ENCODE measurements around the gene SLC43A2. TPM values are rescaled to one million over a fixed set of nuclear protein-coding genes. Genes with fewer than 3 reads are reported as not detected.
A peak's percentile ranks its signal among the peaks of the same experiment; 100 is the strongest.

SLC43A2 gene
- total RNA-seq, 2 experiments from 2014 or later = 2.0 to 2.2 TPM

- POLR2A ChIA-PET = interaction anchor here (0.8 to 1.1 kb wide), 2 partner anchors 17 to 73 kb away, joined by 3 to 4 read pairs; no protein-coding TSS in a partner anchor
- Mint-ChIP-seq H3K4me3 (no peak overlapping the region), H3K36me3 (no peaks in the 10 kb centered on the region), H3K27ac (no peak overlapping the region), H3K27me3 (no peaks in the 10 kb centered on the region), H3K4me1 (ENCODE audit: low read depth) (peaks cover 24% of the 10 kb centered on the region), H3K9me3 (no peaks in the 10 kb centered on the region)
- peak; percentile 70 for DNase-seq
- intact Hi-C loops (cut with micrococcal nuclease) = loop anchor here (10.0 kb wide), 1 partner anchor 391 kb away; the partner anchor contains the start of gene DPH1
- CTCF ChIA-PET = interaction anchor here (1.1 to 1.3 kb wide), 2 partner anchors 12 to 69 kb away, joined by 4 to 6 read pairs; no protein-coding TSS in a partner anchor
Observed at GRCh38 chr17:1643293-1643998, 14.8 kb upstream of the SLC43A2 start.

GRCh38 chr17:1641065-1641403 is 12.4 kb upstream of the SLC43A2 start:
- Mint-ChIP-seq H3K36me3 (no peaks in the 10 kb centered on the region), H3K4me3 (no peak overlapping the region), H3K27me3 (no peaks in the 10 kb centered on the region), H3K27ac (no peak overlapping the region), H3K4me1 (ENCODE audit: low read depth) (peaks cover 18% of the 10 kb centered on the region), H3K9me3 (no peaks in the 10 kb centered on the region)
- intact Hi-C loops (cut with micrococcal nuclease) = loop anchor here (10.0 kb wide), 1 partner anchor 394 kb away; the partner anchor contains the start of gene DPH1
- ChIA-PET POLR2A (no interaction called here), CTCF (interaction anchor here (1.4 kb wide), 1 partner anchor 67 kb away, joined by 4 read pairs; no protein-coding TSS in a partner anchor)
- no peak for DNase-seq

GRCh38 chr17:1640329-1641064 is 11.9 kb upstream of the SLC43A2 start:
- CTCF ChIA-PET = interaction anchor here (1.4 to 2.7 kb wide), 2 partner anchors 11 to 66 kb away, joined by 4 to 19 read pairs; no protein-coding TSS in a partner anchor
- Mint-ChIP-seq H3K36me3 (no peaks in the 10 kb centered on the region), H3K4me1 (ENCODE audit: low read depth) (peaks cover 16% of the 10 kb centered on the region), H3K27me3 (no peaks in the 10 kb centered on the region), H3K9me3 (no peaks in the 10 kb centered on the region), H3K4me3 (no peak overlapping the region), H3K27ac (no peak overlapping the region)
- DNase-seq = no peak
- intact Hi-C loops (cut with micrococcal nuclease) = loop anchor here (10.0 kb wide), 1 partner anchor 394 kb away; the partner anchor contains the start of gene DPH1
- POLR2A ChIA-PET = no interaction called here

- POLR2A ChIA-PET = no interaction called here
- Mint-ChIP-seq H3K4me3 (no peak overlapping the region), H3K9me3 (no peaks in the 10 kb centered on the region), H3K36me3 (no peaks in the 10 kb centered on the region), H3K27ac (no peak overlapping the region), H3K4me1 (ENCODE audit: low read depth) (peaks cover 8% of the 10 kb centered on the region), H3K27me3 (no peaks in the 10 kb centered on the region)
- intact Hi-C loops (cut with micrococcal nuclease) = loop anchor here (10.0 kb wide), 1 partner anchor 395 kb away; the partner anchor contains the start of gene DPH1
- DNase-seq = no peak
- CTCF ChIA-PET = interaction anchor here (2.7 kb wide), 1 partner anchor 10 kb away, joined by 19 read pairs; no protein-coding TSS in a partner anchor
Observed at GRCh38 chr17:1639549-1640180, 11.0 kb upstream of the SLC43A2 start.

- Mint-ChIP-seq H3K27me3 (no peaks in the 10 kb centered on the region), H3K36me3 (no peaks in the 10 kb centered on the region), H3K27ac (no peak overlapping the region), H3K4me3 (no peak overlapping the region), H3K4me1 (ENCODE audit: low read depth) (no peaks in the 10 kb centered on the region), H3K9me3 (no peaks in the 10 kb centered on the region)
- ChIA-PET POLR2A (interaction anchor here (0.6 kb wide), 1 partner anchor 212 kb away, joined by 4 read pairs; no protein-coding TSS in a partner anchor), CTCF (interaction anchor here (2.7 kb wide), 1 partner anchor 9 kb away, joined by 19 read pairs; no protein-coding TSS in a partner anchor)
- intact Hi-C loops (cut with micrococcal nuclease) = no loop called here
- DNase-seq = no peak
Observed at GRCh38 chr17:1638624-1639300, 10.1 kb upstream of the SLC43A2 start.

- H3K27me3 Mint-ChIP-seq = no peaks in the 10 kb centered on the region
- no peak overlapping the region for H3K4me3 Mint-ChIP-seq
- no peaks in the 10 kb centered on the region for H3K36me3 Mint-ChIP-seq
- intact Hi-C loops (cut with micrococcal nuclease) = no loop called here
- no peak overlapping the region for H3K27ac Mint-ChIP-seq
- POLR2A ChIA-PET = no interaction called here
- no peaks in the 10 kb centered on the region for H3K4me1 Mint-ChIP-seq (ENCODE audit: low read depth)
- CTCF ChIA-PET = interaction anchor here (2.7 kb wide), 1 partner anchor 8 kb away, joined by 19 read pairs; no protein-coding TSS in a partner anchor
- DNase-seq = no peak
- H3K9me3 Mint-ChIP-seq = no peaks in the 10 kb centered on the region
Observed at GRCh38 chr17:1638171-1638590, 9.5 kb upstream of the SLC43A2 start.

GRCh38 chr17:1636732-1637285 is 8.2 kb upstream of the SLC43A2 start:
- POLR2A ChIA-PET = no interaction called here
- no peaks in the 10 kb centered on the region for H3K36me3 Mint-ChIP-seq
- no peak overlapping the region for H3K4me3 Mint-ChIP-seq
- CTCF ChIA-PET = interaction anchor here (1.0 to 1.4 kb wide), 2 partner anchors 12 to 62 kb away, joined by 3 to 4 read pairs; no protein-coding TSS in a partner anchor
- no peaks in the 10 kb centered on the region for H3K27me3 Mint-ChIP-seq
- H3K9me3 Mint-ChIP-seq = no peaks in the 10 kb centered on the region
- H3K4me1 Mint-ChIP-seq (ENCODE audit: low read depth) = no peaks in the 10 kb centered on the region
- DNase-seq = no peak
- intact Hi-C loops (cut with micrococcal nuclease) = no loop called here
- no peak overlapping the region for H3K27ac Mint-ChIP-seq

- Mint-ChIP-seq H3K4me3 (no peak overlapping the region), H3K36me3 (no peaks in the 10 kb centered on the region), H3K9me3 (no peaks in the 10 kb centered on the region), H3K4me1 (ENCODE audit: low read depth) (no peaks in the 10 kb centered on the region), H3K27ac (no peak overlapping the region), H3K27me3 (no peaks in the 10 kb centered on the region)
- DNase-seq = no peak
- POLR2A ChIA-PET = no interaction called here
- CTCF ChIA-PET = interaction anchor here (1.0 kb wide), 1 partner anchor 61 kb away, joined by 3 read pairs; no protein-coding TSS in a partner anchor
- intact Hi-C loops (cut with micrococcal nuclease) = no loop called here
Observed at GRCh38 chr17:1635675-1636465, 7.2 kb upstream of the SLC43A2 start.

- Mint-ChIP-seq H3K27ac (no peak overlapping the region), H3K36me3 (no peaks in the 10 kb centered on the region), H3K9me3 (no peaks in the 10 kb centered on the region), H3K4me3 (no peak overlapping the region), H3K27me3 (no peaks in the 10 kb centered on the region), H3K4me1 (ENCODE audit: low read depth) (peaks cover 2% of the 10 kb centered on the region)
- CTCF ChIA-PET = interaction anchor here (1.0 kb wide), 1 partner anchor 60 kb away, joined by 3 read pairs; no protein-coding TSS in a partner anchor
- no peak for DNase-seq
- POLR2A ChIA-PET = no interaction called here
- intact Hi-C loops (cut with micrococcal nuclease) = no loop called here
Observed at GRCh38 chr17:1634841-1635650, 6.4 kb upstream of the SLC43A2 start.

GRCh38 chr17:1630662-1631061 is 2.0 kb upstream of the SLC43A2 start:
- no peaks in the 10 kb centered on the region for H3K9me3 Mint-ChIP-seq
- no peaks in the 10 kb centered on the region for H3K36me3 Mint-ChIP-seq
- peaks cover 15% of the 10 kb centered on the region for H3K27me3 Mint-ChIP-seq
- H3K27ac Mint-ChIP-seq = no peak overlapping the region
- POLR2A ChIA-PET = interaction anchor here (0.7 to 2.4 kb wide), 3 partner anchors 19 to 93 kb away, joined by 3 to 14 read pairs (median 4); partner anchors contain the start of gene RILP
- intact Hi-C loops (cut with micrococcal nuclease) = loop anchor here (1.0 to 2.0 kb wide), 3 partner anchors 56 to 114 kb away; partner anchors contain the start of gene INPP5K
- CTCF ChIA-PET = interaction anchor here (0.6 to 9.4 kb wide), 30 partner anchors 9 to 402 kb away, joined by 3 to 209 read pairs (median 6); partner anchors contain the start of genes INPP5K, PITPNA, RILP and SCARF1
- no peak overlapping the region for H3K4me3 Mint-ChIP-seq
- no peak for DNase-seq
- H3K4me1 Mint-ChIP-seq (ENCODE audit: low read depth) = peaks cover 11% of the 10 kb centered on the region
